ENCODE data around the gene PRAMEF8. TPM values are rescaled to one million over a fixed set of nuclear protein-coding genes. Genes with fewer than 3 reads are reported as not detected.
"Not testable (repeated sequence)": the region's sequence is repeated elsewhere in the genome, so short reads cannot be mapped to it uniquely, and the experiment has no call there.

The PRAMEF8 gene
- total and polyA plus RNA-seq, 4 experiments from 2014 or later = not detected

- DNase-seq; POLR2A ChIA-PET (ENCODE audit: partially characterized antibody); H3K4me3 Mint-ChIP-seq; H3K4me1 ChIP-seq (ENCODE audit: insufficient read depth, low read length); H3K27ac Mint-ChIP-seq; H3K4me1 Mint-ChIP-seq; H3K9me3 Mint-ChIP-seq; H3K4me3 ChIP-seq (ENCODE audit: low read length in 2 of 2); H3K27me3 ChIP-seq (ENCODE audit: insufficient read depth, low read length); H3K9me3 ChIP-seq (ENCODE audit: control insufficient read depth in 1 of 2, low read length in 2 of 2); H3K27me3 Mint-ChIP-seq; H3K36me3 ChIP-seq (ENCODE audit: insufficient read depth, low read length); intact Hi-C loops (cut with micrococcal nuclease); H3K27ac ChIP-seq (ENCODE audit: low read depth, low read length); H3K36me3 Mint-ChIP-seq: not testable (repeated sequence)
- CTCF ChIA-PET (ENCODE audit: partially characterized antibody) = interaction anchor here (0.9 kb wide), 1 partner anchor 9 kb away, joined by 3 read pairs; no protein-coding TSS in a partner anchor
These were observed 47.4 kb downstream of the PRAMEF8 start for GRCh38 chr1:13237572-13237971.

GRCh38 chr1:13234057-13234456, 50.9 kb downstream of the PRAMEF8 start:
- H3K36me3 ChIP-seq (ENCODE audit: insufficient read depth, low read length); H3K27ac Mint-ChIP-seq; H3K9me3 Mint-ChIP-seq; H3K4me3 ChIP-seq (ENCODE audit: low read length in 2 of 2); DNase-seq; H3K27me3 ChIP-seq (ENCODE audit: insufficient read depth, low read length); H3K9me3 ChIP-seq (ENCODE audit: control insufficient read depth in 1 of 2, low read length in 2 of 2); H3K36me3 Mint-ChIP-seq; H3K4me3 Mint-ChIP-seq; H3K4me1 Mint-ChIP-seq; H3K4me1 ChIP-seq (ENCODE audit: insufficient read depth, low read length); H3K27ac ChIP-seq (ENCODE audit: low read depth, low read length); POLR2A ChIA-PET (ENCODE audit: partially characterized antibody); intact Hi-C loops (cut with micrococcal nuclease): not testable (repeated sequence)
- peaks cover 2 to 13% of the 10 kb centered on the region in 2 donors for H3K27me3 Mint-ChIP-seq
- CTCF ChIA-PET (ENCODE audit: partially characterized antibody) = interaction anchor here (1.2 kb wide), 1 partner anchor 8 kb away, joined by 3 read pairs; the partner anchor contains the start of gene PRAMEF18

- DNase-seq; H3K9me3 ChIP-seq (ENCODE audit: control insufficient read depth in 1 of 2, low read length in 2 of 2); H3K4me3 Mint-ChIP-seq; H3K4me1 ChIP-seq (ENCODE audit: insufficient read depth, low read length); H3K36me3 ChIP-seq (ENCODE audit: insufficient read depth, low read length); H3K9me3 Mint-ChIP-seq; H3K27ac ChIP-seq (ENCODE audit: low read depth, low read length); intact Hi-C loops (cut with micrococcal nuclease); H3K27ac Mint-ChIP-seq; CTCF ChIA-PET (ENCODE audit: partially characterized antibody); H3K4me1 Mint-ChIP-seq; H3K4me3 ChIP-seq (ENCODE audit: low read length in 2 of 2); H3K36me3 Mint-ChIP-seq; POLR2A ChIA-PET (ENCODE audit: partially characterized antibody); H3K27me3 ChIP-seq (ENCODE audit: insufficient read depth, low read length): not testable (repeated sequence)
- H3K27me3 Mint-ChIP-seq = peaks cover 4 to 16% of the 10 kb centered on the region in 2 donors
These were observed 52.9 kb downstream of the PRAMEF8 start for GRCh38 chr1:13232056-13232455.

Other genes starting within 250 kb of the PRAMEF8 start
- not detected for gene PRAMEF27, start 228.6 kb downstream of the PRAMEF8 start, total RNA-seq
- gene PRAMEF27, start 228.6 kb downstream of the PRAMEF8 start, polyA plus RNA-seq = not detected
- not detected for gene HNRNPCL3, start 224.4 kb downstream of the PRAMEF8 start, total RNA-seq
- gene HNRNPCL3, start 224.4 kb downstream of the PRAMEF8 start, polyA plus RNA-seq = not detected
- gene PRAMEF25, start 214.4 kb downstream of the PRAMEF8 start, total RNA-seq = not detected
- gene PRAMEF25, start 214.4 kb downstream of the PRAMEF8 start, polyA plus RNA-seq = not detected
- gene HNRNPCL2, start 168.3 kb downstream of the PRAMEF8 start, total RNA-seq = not detected
- gene HNRNPCL2, start 168.3 kb downstream of the PRAMEF8 start, polyA plus RNA-seq = not detected
- not detected for gene PRAMEF26, start 129.1 kb downstream of the PRAMEF8 start, total RNA-seq
- gene PRAMEF26, start 129.1 kb downstream of the PRAMEF8 start, polyA plus RNA-seq = not detected
- not detected for gene HNRNPCL4, start 119.5 kb downstream of the PRAMEF8 start, total RNA-seq
- gene HNRNPCL4, start 119.5 kb downstream of the PRAMEF8 start, polyA plus RNA-seq = not detected
- not detected for gene PRAMEF9, start 113.3 kb downstream of the PRAMEF8 start, total RNA-seq
- not detected for gene PRAMEF9, start 113.3 kb downstream of the PRAMEF8 start, polyA plus RNA-seq
- not detected for gene PRAMEF13, start 83.7 kb downstream of the PRAMEF8 start, total RNA-seq
- gene PRAMEF13, start 83.7 kb downstream of the PRAMEF8 start, polyA plus RNA-seq = not detected
- gene PRAMEF18, start 59.0 kb downstream of the PRAMEF8 start, total RNA-seq = not detected
- gene PRAMEF18, start 59.0 kb downstream of the PRAMEF8 start, polyA plus RNA-seq = not detected
- gene PRAMEF5, start 30.9 kb downstream of the PRAMEF8 start, total RNA-seq = not detected
- not detected for gene PRAMEF5, start 30.9 kb downstream of the PRAMEF8 start, polyA plus RNA-seq
- gene PRAMEF33, start 18.4 kb upstream of the PRAMEF8 start, total RNA-seq = not detected
- not detected for gene PRAMEF33, start 18.4 kb upstream of the PRAMEF8 start, polyA plus RNA-seq
- gene PRAMEF15, start 30.4 kb upstream of the PRAMEF8 start, total RNA-seq = not detected
- gene PRAMEF15, start 30.4 kb upstream of the PRAMEF8 start, polyA plus RNA-seq = not detected
- gene PRAMEF14, start 62.0 kb upstream of the PRAMEF8 start, total RNA-seq = not detected
- not detected for gene PRAMEF14, start 62.0 kb upstream of the PRAMEF8 start, polyA plus RNA-seq
- gene PRAMEF19, start 86.8 kb upstream of the PRAMEF8 start, total RNA-seq = not detected
- gene PRAMEF19, start 86.8 kb upstream of the PRAMEF8 start, polyA plus RNA-seq = not detected
- gene PRAMEF17, start 104.5 kb upstream of the PRAMEF8 start, total RNA-seq = not detected
- gene PRAMEF17, start 104.5 kb upstream of the PRAMEF8 start, polyA plus RNA-seq = not detected
- gene PRAMEF20, start 125.3 kb upstream of the PRAMEF8 start, total RNA-seq = not detected
- not detected for gene PRAMEF20, start 125.3 kb upstream of the PRAMEF8 start, polyA plus RNA-seq
- not detected for gene LRRC38, start 228.9 kb upstream of the PRAMEF8 start, total RNA-seq
- gene LRRC38, start 228.9 kb upstream of the PRAMEF8 start, polyA plus RNA-seq = not detected

All from CD4-positive, alpha-beta memory T cell (primary cell).